Keratinocyte (primary cell): Measurements from ENCODE around the gene PRXL2A.
"Not testable (repeated sequence)": the region's sequence is repeated elsewhere in the genome, so short reads cannot be mapped to it uniquely, and the experiment has no call there.

Experiments used
- EZH2 ChIP-seq: IDR thresholded peaks from one replicate; pipeline ENCODE4 v1.6.1; 2012; ENCODE audit warnings: inconsistent platforms, mild to moderate bottlenecking, low read length, moderate library complexity
- TF ChIP-seq, protein P1 (sequence below), 3 experiments: IDR thresholded peaks in 1 of 3; conservative IDR thresholded peaks in 1 of 3; optimal IDR thresholded peaks in 1 of 3; 2 replicates in 2 of 3; 3 replicates in 1 of 3; pipeline versions ENCODE3 to v1.5.1; 2011; ENCODE audit warnings: low read length in 3 of 3, mild to moderate bottlenecking in 3 of 3, moderate library complexity in 2 of 3, control low read depth in 1 of 3, inconsistent platforms in 1 of 3; ENCODE audit not compliant: insufficient read depth in 2 of 3; ENCODE audit errors: extremely low read depth in 1 of 3

DNA sequence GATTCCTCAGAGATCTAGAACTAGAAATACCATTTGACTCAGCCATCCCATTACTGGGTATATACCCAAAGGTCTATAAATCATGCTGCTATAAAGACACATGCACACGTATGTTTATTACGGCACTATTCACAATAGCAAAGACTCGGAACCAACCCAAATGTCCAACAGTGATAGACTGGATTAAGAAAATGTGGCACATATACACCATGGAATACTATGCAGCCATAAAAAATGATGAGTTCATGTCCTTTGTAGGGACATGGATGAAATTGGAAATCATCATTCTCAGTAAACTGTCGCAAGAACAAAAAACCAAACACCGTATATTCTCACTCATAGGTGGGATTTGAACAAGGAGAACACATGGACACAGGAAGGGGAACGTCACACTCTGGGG, 72.0 kb downstream of the PRXL2A start:
- TF ChIP-seq, protein P1, sequence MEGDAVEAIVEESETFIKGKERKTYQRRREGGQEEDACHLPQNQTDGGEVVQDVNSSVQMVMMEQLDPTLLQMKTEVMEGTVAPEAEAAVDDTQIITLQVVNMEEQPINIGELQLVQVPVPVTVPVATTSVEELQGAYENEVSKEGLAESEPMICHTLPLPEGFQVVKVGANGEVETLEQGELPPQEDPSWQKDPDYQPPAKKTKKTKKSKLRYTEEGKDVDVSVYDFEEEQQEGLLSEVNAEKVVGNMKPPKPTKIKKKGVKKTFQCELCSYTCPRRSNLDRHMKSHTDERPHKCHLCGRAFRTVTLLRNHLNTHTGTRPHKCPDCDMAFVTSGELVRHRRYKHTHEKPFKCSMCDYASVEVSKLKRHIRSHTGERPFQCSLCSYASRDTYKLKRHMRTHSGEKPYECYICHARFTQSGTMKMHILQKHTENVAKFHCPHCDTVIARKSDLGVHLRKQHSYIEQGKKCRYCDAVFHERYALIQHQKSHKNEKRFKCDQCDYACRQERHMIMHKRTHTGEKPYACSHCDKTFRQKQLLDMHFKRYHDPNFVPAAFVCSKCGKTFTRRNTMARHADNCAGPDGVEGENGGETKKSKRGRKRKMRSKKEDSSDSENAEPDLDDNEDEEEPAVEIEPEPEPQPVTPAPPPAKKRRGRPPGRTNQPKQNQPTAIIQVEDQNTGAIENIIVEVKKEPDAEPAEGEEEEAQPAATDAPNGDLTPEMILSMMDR (optimal IDR thresholded peaks at IDR 0.05 in 1 of 3, IDR thresholded peaks at IDR 0.05 in 1 of 3, conservative IDR thresholded peaks at IDR 0.05 in 1 of 3; ENCODE audit: extremely low read depth in 1 of 3, insufficient read depth in 2 of 3, low read length in 3 of 3): not testable (repeated sequence)
- not testable (repeated sequence) for TF ChIP-seq EZH2
